DMS79 treated with DMSO at 0.1 percent for 48 hours (cell line): ENCODE results near the gene LONP1.

Experiments
- DNase-seq: peaks from one replicate; lab custom pipeline; 2025; lab: John Stamatoyannopoulos, UW

LONP1 gene

DNA sequence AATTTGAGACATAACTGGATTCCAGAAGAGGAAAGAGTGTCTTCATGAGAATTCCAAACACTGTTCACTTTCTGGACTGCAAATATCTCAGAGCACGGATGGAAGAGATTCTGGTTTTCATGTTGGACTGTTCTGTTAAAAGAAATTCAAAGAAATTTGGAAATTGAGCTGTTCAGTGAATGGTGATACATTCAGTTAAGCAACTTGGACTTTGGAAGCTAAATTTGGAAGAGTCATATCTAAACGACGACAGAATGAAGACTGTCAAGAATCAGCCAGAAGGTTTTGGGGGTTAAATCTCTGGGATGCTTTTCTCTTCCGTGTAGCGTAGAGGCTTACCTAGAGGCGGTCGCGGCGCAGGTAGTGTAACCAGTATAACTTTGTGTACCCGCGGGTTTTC lies 71.5 kb downstream of the LONP1 start:
- DNase-seq, result no peak

- no peak for DNase-seq
These were observed 73.2 kb downstream of the LONP1 start for GRCh38 chr19:5646703-5647102.

DNA sequence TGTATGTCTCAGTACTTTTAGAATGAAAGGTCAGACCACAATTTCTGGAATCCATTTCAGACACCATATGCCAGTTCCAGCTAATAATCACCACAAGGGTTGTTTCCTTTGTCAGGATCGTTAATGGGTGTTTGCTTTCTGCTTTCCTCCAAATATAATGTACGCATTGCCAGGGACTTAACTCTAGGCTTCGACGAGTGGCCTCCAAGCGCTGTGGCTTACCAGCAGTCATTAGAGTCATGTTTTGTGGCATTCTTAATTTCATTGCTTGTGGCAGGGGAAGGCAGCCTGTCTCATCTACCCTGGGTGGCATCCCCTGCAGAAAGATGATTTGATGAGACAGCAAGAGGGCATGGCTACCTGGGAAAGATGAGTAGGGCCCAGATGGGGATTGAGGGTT lies 74.5 kb downstream of the LONP1 start:
- no peak for DNase-seq

DNA sequence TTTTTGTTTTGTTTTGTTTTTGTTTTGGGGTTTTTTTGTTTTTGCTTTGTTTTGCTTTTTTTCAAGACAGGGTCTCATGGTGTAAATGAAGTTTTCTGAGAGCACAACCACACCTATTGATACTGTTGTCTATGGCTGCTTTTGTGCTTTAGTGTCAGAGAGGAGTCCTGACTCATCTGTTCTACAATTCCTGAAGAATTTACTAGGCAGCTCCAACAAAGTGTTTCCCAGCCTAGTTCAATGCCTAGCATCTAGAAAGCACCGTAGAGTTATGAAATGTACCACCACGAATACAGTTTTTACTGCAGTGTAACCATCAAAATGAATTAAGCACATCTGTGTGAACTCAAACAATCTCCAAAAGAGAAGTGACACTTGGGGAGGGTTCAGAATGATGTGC lies 75.9 kb downstream of the LONP1 start:
- no peak for DNase-seq

- DNase-seq, result no peak
These were observed 76.9 kb downstream of the LONP1 start for GRCh38 chr19:5643060-5643459.

DNA sequence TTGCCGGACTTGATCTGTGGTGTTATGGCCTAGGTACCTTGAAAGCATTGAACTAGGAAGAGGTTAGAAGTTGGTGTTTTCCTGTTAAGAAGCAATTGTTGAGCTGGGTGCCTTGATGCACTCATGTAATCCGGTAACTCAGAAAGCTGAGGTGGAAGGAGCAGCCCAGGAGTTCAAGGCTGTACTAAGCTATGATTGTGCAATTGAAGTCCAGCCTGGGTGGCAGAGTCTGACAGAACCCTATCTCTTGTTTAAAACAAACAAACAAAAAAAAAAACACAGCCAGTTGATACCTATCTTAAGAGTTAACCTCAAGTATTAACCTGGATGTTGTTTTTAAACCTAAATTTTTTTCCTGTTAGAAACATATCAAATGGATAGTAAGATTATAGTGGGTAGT lies 77.7 kb downstream of the LONP1 start:
- DNase-seq, result no peak
